Calu3 (cell line): Measurements from ENCODE around the gene CYP4Z1. TPM values are rescaled to one million over a fixed set of nuclear protein-coding genes. Genes with fewer than 3 reads are reported as not detected.

ENCODE experiments used
- BruUV-seq: library from RNA; stranded (reverse); fragments of 400-500 nt; replicated peaks from 2 replicates; lab custom pipeline; 2021; lab: Mats Ljungman, UMichigan
- CTCF ChIA-PET: fragments of 300-600 bp; sonication (Branson Sonifier 250); formaldehyde crosslinking; loops from one replicate; lab custom pipeline; 2022; ENCODE audit warnings: antibody characterized with exemption; lab: Charles Lee
- DNase-seq: peaks from one replicate; pipeline ENCODE4 v3.0.0; 2022
- H3K27ac Mint-ChIP-seq: one replicate; pipeline ENCODE4 v1.8.0; 2022; ENCODE audit warnings: mixed read lengths; ENCODE audit not compliant: unreplicated experiment
- H3K27me3 Mint-ChIP-seq: one replicate; pipeline ENCODE4 v1.8.0; 2022; ENCODE audit warnings: mixed read lengths; ENCODE audit not compliant: unreplicated experiment
- H3K36me3 Mint-ChIP-seq: one replicate; pipeline ENCODE4 v1.8.0; 2022; ENCODE audit warnings: mild to moderate bottlenecking, moderate library complexity, mixed read lengths; ENCODE audit not compliant: insufficient read depth, unreplicated experiment
- H3K4me1 Mint-ChIP-seq: one replicate; pipeline ENCODE4 v1.8.0; 2022; ENCODE audit warnings: mild to moderate bottlenecking, low read depth, mixed read lengths; ENCODE audit not compliant: unreplicated experiment
- H3K4me3 Mint-ChIP-seq: one replicate; pipeline ENCODE4 v1.8.0; 2022; ENCODE audit warnings: mild to moderate bottlenecking, low read depth, moderate library complexity, mixed read lengths; ENCODE audit not compliant: unreplicated experiment
- H3K9me3 Mint-ChIP-seq: one replicate; pipeline ENCODE4 v1.8.0; 2022; ENCODE audit warnings: low read depth, mixed read lengths; ENCODE audit not compliant: unreplicated experiment
- intact Hi-C: fragments of 100-400 bp; cut with micrococcal nuclease; formaldehyde crosslinking; loops from one replicate; pipeline ENCODE4 v1.10.0; 2022; ENCODE audit not compliant: unreplicated experiment
- total RNA-seq: library from RNA; stranded (reverse); gene quantifications from 2 replicates; pipeline ENCODE4 v1.2.3, GENCODE V29; 2022
- TF ChIP-seq, protein P1 (sequence below): fragments of 200-600 bp; IDR thresholded peaks from one replicate; pipeline ENCODE4 v1.8.0; 2022; ENCODE audit warnings: antibody characterized with exemption; ENCODE audit not compliant: unreplicated experiment

CYP4Z1 gene
- total RNA-seq, 1 experiment from 2014 or later = not detected

DNA sequence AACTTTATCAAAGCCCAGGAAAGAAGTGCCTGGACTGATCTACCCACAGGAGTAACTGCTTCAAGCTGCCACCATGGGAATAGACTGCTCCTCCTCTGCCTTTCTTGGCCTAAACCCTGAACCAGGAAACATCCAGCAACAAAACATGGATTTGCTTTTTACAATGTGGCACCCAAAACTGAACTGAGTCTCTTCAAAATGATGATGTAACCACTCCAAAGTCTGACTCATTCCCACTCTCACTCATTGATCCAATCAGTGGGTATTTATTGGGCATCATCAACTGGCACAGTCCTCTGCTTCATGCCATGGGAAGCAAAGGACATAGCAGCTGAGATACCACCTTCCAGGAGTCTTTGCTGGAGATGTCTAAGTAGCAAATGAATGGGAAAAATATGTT lies 93.7 kb downstream of the CYP4Z1 start:
- no peak overlapping the region for H3K27ac Mint-ChIP-seq
- CTCF ChIA-PET = no interaction called here
- TF ChIP-seq, protein P1, sequence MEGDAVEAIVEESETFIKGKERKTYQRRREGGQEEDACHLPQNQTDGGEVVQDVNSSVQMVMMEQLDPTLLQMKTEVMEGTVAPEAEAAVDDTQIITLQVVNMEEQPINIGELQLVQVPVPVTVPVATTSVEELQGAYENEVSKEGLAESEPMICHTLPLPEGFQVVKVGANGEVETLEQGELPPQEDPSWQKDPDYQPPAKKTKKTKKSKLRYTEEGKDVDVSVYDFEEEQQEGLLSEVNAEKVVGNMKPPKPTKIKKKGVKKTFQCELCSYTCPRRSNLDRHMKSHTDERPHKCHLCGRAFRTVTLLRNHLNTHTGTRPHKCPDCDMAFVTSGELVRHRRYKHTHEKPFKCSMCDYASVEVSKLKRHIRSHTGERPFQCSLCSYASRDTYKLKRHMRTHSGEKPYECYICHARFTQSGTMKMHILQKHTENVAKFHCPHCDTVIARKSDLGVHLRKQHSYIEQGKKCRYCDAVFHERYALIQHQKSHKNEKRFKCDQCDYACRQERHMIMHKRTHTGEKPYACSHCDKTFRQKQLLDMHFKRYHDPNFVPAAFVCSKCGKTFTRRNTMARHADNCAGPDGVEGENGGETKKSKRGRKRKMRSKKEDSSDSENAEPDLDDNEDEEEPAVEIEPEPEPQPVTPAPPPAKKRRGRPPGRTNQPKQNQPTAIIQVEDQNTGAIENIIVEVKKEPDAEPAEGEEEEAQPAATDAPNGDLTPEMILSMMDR = no peak
- H3K9me3 Mint-ChIP-seq = no peaks in the 10 kb centered on the region
- H3K27me3 Mint-ChIP-seq = peaks cover 15% of the 10 kb centered on the region
- no peak for DNase-seq
- no peaks in the 10 kb centered on the region for H3K36me3 Mint-ChIP-seq
- BruUV-seq = no TSS peak
- intact Hi-C loops = no loop called here
- H3K4me3 Mint-ChIP-seq = no peak overlapping the region
- no peaks in the 10 kb centered on the region for H3K4me1 Mint-ChIP-seq

DNA sequence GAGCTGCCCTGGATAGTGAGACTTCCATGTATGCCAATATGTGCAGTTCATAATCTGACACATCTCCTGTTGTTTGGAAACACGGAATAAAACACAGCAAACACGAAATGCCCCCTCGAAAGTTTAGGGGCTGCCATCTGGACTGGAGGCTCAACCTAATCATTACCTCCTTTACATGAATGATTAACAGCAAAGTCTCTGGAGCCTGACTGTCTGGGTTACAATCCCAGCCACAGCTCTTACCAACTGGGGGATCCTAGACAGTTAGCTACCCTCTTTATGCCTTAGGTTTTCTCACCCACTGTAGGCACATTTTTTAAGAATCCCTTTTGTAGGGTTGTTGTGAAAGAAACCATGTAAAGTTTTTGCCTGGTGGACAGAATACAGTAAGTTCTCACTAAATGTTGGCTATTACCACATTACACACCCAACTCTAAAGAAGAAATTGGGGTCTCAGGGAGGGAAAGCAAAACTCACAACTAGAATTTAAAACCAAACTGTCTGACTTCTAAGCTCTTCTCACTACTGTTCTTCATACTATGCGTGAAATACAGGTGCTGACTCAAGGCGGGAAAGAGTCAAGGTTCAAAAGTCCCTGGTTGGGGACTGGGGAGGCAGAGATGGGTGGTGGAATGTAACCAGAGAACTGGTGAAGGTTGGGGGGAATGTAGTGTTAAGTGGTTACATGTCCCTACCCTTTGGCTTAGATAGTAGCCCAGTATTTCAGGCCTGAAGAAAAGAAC lies 94.4 kb downstream of the CYP4Z1 start:
- Mint-ChIP-seq H3K27me3 (peaks cover 13% of the 10 kb centered on the region), H3K27ac (no peak overlapping the region), H3K36me3 (no peaks in the 10 kb centered on the region), H3K9me3 (no peaks in the 10 kb centered on the region), H3K4me3 (no peak overlapping the region), H3K4me1 (no peaks in the 10 kb centered on the region)
- CTCF ChIA-PET = no interaction called here
- BruUV-seq = no TSS peak
- intact Hi-C loops = no loop called here
- TF ChIP-seq, protein P1 = no peak
- DNase-seq = no peak

DNA sequence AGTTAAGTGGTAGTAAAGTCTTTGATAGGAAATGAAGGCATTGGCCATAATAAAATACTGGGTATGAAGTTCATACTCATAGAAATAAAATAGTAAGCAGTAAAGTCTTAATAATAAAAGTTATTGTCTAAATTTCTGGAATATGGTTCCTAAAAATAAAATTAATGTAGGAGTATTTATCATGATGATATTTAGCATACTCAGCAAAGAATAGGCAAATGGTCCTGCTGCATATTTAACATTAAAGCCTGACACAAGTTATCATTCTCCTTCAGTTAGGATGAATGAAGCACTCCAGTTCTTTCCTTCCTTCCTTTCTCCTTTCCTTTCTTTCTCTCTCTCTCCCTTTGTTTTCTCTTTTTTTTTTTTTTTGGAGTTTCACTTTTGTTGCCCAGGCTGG lies 97.5 kb downstream of the CYP4Z1 start:
- Mint-ChIP-seq H3K36me3 (no peaks in the 10 kb centered on the region), H3K27me3 (peaks cover 43% of the 10 kb centered on the region), H3K9me3 (peaks cover 6% of the 10 kb centered on the region), H3K4me1 (no peaks in the 10 kb centered on the region), H3K27ac (no peak overlapping the region), H3K4me3 (no peak overlapping the region)
- DNase-seq = no peak
- intact Hi-C loops = no loop called here
- CTCF ChIA-PET = interaction anchor here (0.6 kb wide), 1 partner anchor 332 kb away, joined by 4 read pairs; no protein-coding TSS in a partner anchor
- no TSS peak for BruUV-seq
- TF ChIP-seq, protein P1 = no peak

Other genes starting within 250 kb of the CYP4Z1 start
- not detected in 2 replicates for gene CYP4A11, start 125.8 kb upstream of the CYP4Z1 start, total RNA-seq
- gene CYP4X1, start 43.6 kb upstream of the CYP4Z1 start, total RNA-seq = 0.21 and 0.27 TPM in 2 replicates
- not detected in 2 replicates for gene CYP4A22, start 70.2 kb downstream of the CYP4Z1 start, total RNA-seq
- 231 and 327 TPM in 2 replicates for gene PDZK1IP1, start 122.8 kb downstream of the CYP4Z1 start, total RNA-seq
- not detected in 2 replicates for gene TAL1, start 165.0 kb downstream of the CYP4Z1 start, total RNA-seq
- 52.5 and 62.4 TPM in 2 replicates for gene STIL, start 246.9 kb downstream of the CYP4Z1 start, total RNA-seq